Type B pancreatic cell (in vitro differentiated cells): ENCODE measurements around the gene ATRN. TPM values are rescaled to one million over a fixed set of nuclear protein-coding genes. Genes with fewer than 3 reads are reported as not detected.

ENCODE experiments used
- DNase-seq: peaks from one replicate; pipeline ENCODE4 v3.0.0; 2021; ENCODE audit warnings: mixed read lengths; ENCODE audit not compliant: unreplicated experiment; ENCODE audit errors: extremely low spot score
- H3K27ac Mint-ChIP-seq: 2 replicates; pipeline ENCODE4 v1.8.0; 2021; ENCODE audit warnings: mild to moderate bottlenecking, mixed read lengths
- H3K27me3 Mint-ChIP-seq: 2 replicates; pipeline ENCODE4 v1.8.0; 2021; ENCODE audit warnings: mixed read lengths
- H3K36me3 Mint-ChIP-seq: 2 replicates; pipeline ENCODE4 v1.8.0; 2021; ENCODE audit warnings: mixed read lengths
- H3K4me1 Mint-ChIP-seq: one replicate; pipeline ENCODE4 v1.8.0; 2021; ENCODE audit warnings: mixed read lengths; ENCODE audit not compliant: unreplicated experiment
- H3K4me3 Mint-ChIP-seq: 2 replicates; pipeline ENCODE4 v1.8.0; 2021; ENCODE audit warnings: mild to moderate bottlenecking, mixed read lengths
- H3K9me3 Mint-ChIP-seq: 2 replicates; pipeline ENCODE4 v1.8.0; 2021; ENCODE audit warnings: mixed read lengths
- CTCF ChIP-seq: fragments of 200-600 bp; sonication (generic); conservative IDR thresholded peaks from 2 replicates; pipeline ENCODE4 v1.5.0; 2021; ENCODE audit warnings: antibody characterized with exemption, mild to moderate bottlenecking
- total RNA-seq: library from RNA; stranded (reverse); gene quantifications from 2 replicates; pipeline ENCODE4 v1.2.1, GENCODE V29; 2021; ENCODE audit warnings: low replicate concordance

The ATRN gene
- total RNA-seq, 1 donor from 2014 or later, result 36.9 TPM

DNA sequence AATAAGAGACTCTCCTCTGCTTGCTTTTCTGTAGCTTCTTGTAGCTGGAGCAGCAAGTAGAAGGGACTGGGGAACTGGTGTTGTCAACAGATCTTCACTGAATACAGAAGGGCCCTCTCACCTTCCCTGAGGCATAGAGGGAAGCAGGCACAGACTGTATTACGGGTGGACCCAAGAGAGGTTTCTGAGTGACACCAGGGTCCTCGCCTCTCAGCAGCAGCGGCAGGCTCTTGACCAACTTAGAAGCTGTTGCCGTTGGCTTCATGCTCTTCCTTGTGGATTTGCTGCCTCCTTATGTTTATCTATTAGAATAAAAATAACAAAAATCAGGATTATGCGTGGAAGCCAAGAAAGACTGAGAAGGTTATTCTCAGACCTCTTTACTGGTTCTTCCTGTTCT is 160.7 kb downstream of the ATRN start:
- TF ChIP-seq CTCF, result no peak

GRCh38 chr20:3632311-3633004 is 161.6 kb downstream of the ATRN start:
- Mint-ChIP-seq H3K9me3 (no peaks in the 10 kb centered on the region), H3K27me3 (no peaks in the 10 kb centered on the region), H3K4me3 (no peak overlapping the region), H3K4me1 (peaks cover 6% of the 10 kb centered on the region), H3K36me3 (peaks cover 15% of the 10 kb centered on the region), H3K27ac (no peak overlapping the region)
- DNase-seq, result no peak
- no peak for TF ChIP-seq CTCF

More for the DNA sequence above, 160.7 kb downstream of the ATRN start:
- H3K4me1 Mint-ChIP-seq, result peaks cover 6% of the 10 kb centered on the region
- H3K4me3 Mint-ChIP-seq, result no peak overlapping the region
- no peak overlapping the region for H3K27ac Mint-ChIP-seq
- DNase-seq, result no peak
- no peaks in the 10 kb centered on the region for H3K9me3 Mint-ChIP-seq
- H3K27me3 Mint-ChIP-seq, result no peaks in the 10 kb centered on the region
- peaks cover 20% of the 10 kb centered on the region for H3K36me3 Mint-ChIP-seq

- no peaks in the 10 kb centered on the region for H3K27me3 Mint-ChIP-seq
- H3K27ac Mint-ChIP-seq, result no peak overlapping the region
- no peak for TF ChIP-seq CTCF
- no peak overlapping the region for H3K4me3 Mint-ChIP-seq
- H3K4me1 Mint-ChIP-seq, result peaks cover 6% of the 10 kb centered on the region
- no peak for DNase-seq
- H3K9me3 Mint-ChIP-seq, result no peaks in the 10 kb centered on the region
- H3K36me3 Mint-ChIP-seq, result peaks cover 12% of the 10 kb centered on the region
Measured at GRCh38 chr20:3633913-3634478, 163.2 kb downstream of the ATRN start.

- no peak overlapping the region for H3K27ac Mint-ChIP-seq
- peaks cover 1% of the 10 kb centered on the region for H3K4me1 Mint-ChIP-seq
- no peak for TF ChIP-seq CTCF
- no peak overlapping the region for H3K4me3 Mint-ChIP-seq
- no peaks in the 10 kb centered on the region for H3K9me3 Mint-ChIP-seq
- H3K27me3 Mint-ChIP-seq, result no peaks in the 10 kb centered on the region
- DNase-seq, result no peak
- H3K36me3 Mint-ChIP-seq, result peaks cover 9% of the 10 kb centered on the region
Measured at GRCh38 chr20:3635346-3635745, 164.5 kb downstream of the ATRN start.

- no peak for DNase-seq
- no peaks in the 10 kb centered on the region for H3K27me3 Mint-ChIP-seq
- H3K4me3 Mint-ChIP-seq, result no peak overlapping the region
- TF ChIP-seq CTCF, result no peak
- H3K4me1 Mint-ChIP-seq, result no peaks in the 10 kb centered on the region
- no peaks in the 10 kb centered on the region for H3K9me3 Mint-ChIP-seq
- H3K36me3 Mint-ChIP-seq, result peaks cover 27% of the 10 kb centered on the region
- no peak overlapping the region for H3K27ac Mint-ChIP-seq
Measured at GRCh38 chr20:3640259-3640658, 169.4 kb downstream of the ATRN start.
